ENCODE measurements around the gene NSRP1. TPM values are rescaled to one million over a fixed set of nuclear protein-coding genes. Genes with fewer than 3 reads are reported as not detected.

The NSRP1 gene
- total and polyA plus RNA-seq, 4 donors, result 12.9 to 29.2 (median 21.3) TPM

DNA sequence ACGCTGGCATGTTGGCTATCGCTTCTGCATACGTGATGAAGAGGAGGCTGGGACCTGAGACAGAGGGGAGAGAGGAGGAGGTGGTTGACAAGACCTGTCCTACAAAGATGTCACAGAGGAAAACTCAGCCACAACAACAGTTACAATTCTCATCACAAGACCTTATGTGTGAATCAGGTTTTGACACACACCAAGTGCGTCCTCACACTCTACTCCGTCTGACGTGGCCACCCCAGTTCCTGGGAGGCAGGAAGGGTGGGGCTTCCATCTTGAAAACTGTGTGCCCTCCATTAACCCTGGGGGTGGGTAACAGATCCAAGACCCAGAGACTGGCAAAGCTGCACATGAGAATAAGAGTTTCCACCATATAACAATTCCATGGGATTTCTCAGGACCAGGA, 94.8 kb downstream of the NSRP1 start:
- Histone ChIP-seq H3K27me3 (ENCODE audit: control insufficient read depth, insufficient read depth, low read length) (no peaks in the 10 kb centered on the region), H3K4me3 (ENCODE audit: low read depth, low read length) (no peak overlapping the region)
- WGBS (ENCODE audit: insufficient coverage), result 71% methylated on average over 5 of the region's 6 CpGs

GRCh38 chr17:30212750-30213149, 96.1 kb downstream of the NSRP1 start:
- no peak for DNase-seq (ENCODE audit: low read depth in 4 of 6, low spot score in 6 of 6)
- Histone ChIP-seq H3K4me1 (ENCODE audit: control insufficient read depth, insufficient read depth, low read length) (no peaks in the 10 kb centered on the region), H3K27me3 (ENCODE audit: control insufficient read depth, insufficient read depth, low read length) (no peaks in the 10 kb centered on the region), H3K27ac (ENCODE audit: low read depth, low read length) (no peak overlapping the region), H3K9me3 (ENCODE audit: control insufficient read depth, insufficient read depth, low read length) (no peaks in the 10 kb centered on the region), H3K4me3 (ENCODE audit: low read depth, low read length) (no peak overlapping the region), H3K36me3 (ENCODE audit: control insufficient read depth, insufficient read depth, low read length) (no peaks in the 10 kb centered on the region)
- 92% methylated on average over 11 of the region's 11 CpGs for WGBS (ENCODE audit: insufficient coverage)

More for the DNA sequence above, 94.8 kb downstream of the NSRP1 start:
- Histone ChIP-seq H3K4me1 (ENCODE audit: control insufficient read depth, insufficient read depth, low read length) (no peaks in the 10 kb centered on the region), H3K27ac (ENCODE audit: low read depth, low read length) (no peak overlapping the region), H3K36me3 (ENCODE audit: control insufficient read depth, insufficient read depth, low read length) (no peaks in the 10 kb centered on the region), H3K9me3 (ENCODE audit: control insufficient read depth, insufficient read depth, low read length) (no peaks in the 10 kb centered on the region)
- no peak for DNase-seq (ENCODE audit: low read depth in 4 of 6, low spot score in 6 of 6)

DNA sequence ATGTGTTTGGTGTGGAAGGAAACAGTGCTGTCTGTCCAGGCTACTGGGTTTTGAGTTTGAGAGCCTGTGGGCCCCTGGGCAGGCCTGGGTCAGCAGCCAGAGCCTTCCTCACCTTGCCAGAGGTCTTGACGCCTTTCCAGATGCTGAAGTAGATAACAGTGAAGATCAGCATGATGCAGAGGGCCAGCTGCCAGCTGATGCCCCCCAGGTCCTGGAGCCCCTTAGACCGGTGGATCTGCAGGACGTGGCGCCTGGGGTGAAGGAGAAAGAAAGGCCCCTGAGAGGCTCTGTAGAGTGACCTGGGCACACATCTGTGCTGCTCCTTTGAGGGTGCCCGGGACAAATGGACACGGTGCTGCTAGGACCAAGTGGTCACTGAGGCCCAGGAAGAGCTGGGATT, 100.4 kb downstream of the NSRP1 start:
- Histone ChIP-seq H3K4me3 (ENCODE audit: low read depth, low read length) (no peak overlapping the region), H3K36me3 (ENCODE audit: control insufficient read depth, insufficient read depth, low read length) (no peaks in the 10 kb centered on the region), H3K4me1 (ENCODE audit: control insufficient read depth, insufficient read depth, low read length) (no peaks in the 10 kb centered on the region), H3K9me3 (ENCODE audit: control insufficient read depth, insufficient read depth, low read length) (no peaks in the 10 kb centered on the region), H3K27ac (ENCODE audit: low read depth, low read length) (no peak overlapping the region), H3K27me3 (ENCODE audit: control insufficient read depth, insufficient read depth, low read length) (no peaks in the 10 kb centered on the region)
- 95% methylated on average over 6 of the region's 6 CpGs for WGBS (ENCODE audit: insufficient coverage)
- DNase-seq (ENCODE audit: low read depth in 4 of 6, low spot score in 6 of 6), result no peak

- no peak for DNase-seq (ENCODE audit: low read depth in 4 of 6, low spot score in 6 of 6)
- no peaks in the 10 kb centered on the region for H3K4me1 ChIP-seq (ENCODE audit: control insufficient read depth, insufficient read depth, low read length)
- H3K27me3 ChIP-seq (ENCODE audit: control insufficient read depth, insufficient read depth, low read length), result no peaks in the 10 kb centered on the region
- no peak overlapping the region for H3K4me3 ChIP-seq (ENCODE audit: low read depth, low read length)
- H3K36me3 ChIP-seq (ENCODE audit: control insufficient read depth, insufficient read depth, low read length), result no peaks in the 10 kb centered on the region
- WGBS (ENCODE audit: insufficient coverage), result 96% methylated on average over 10 of the region's 11 CpGs
- H3K9me3 ChIP-seq (ENCODE audit: control insufficient read depth, insufficient read depth, low read length), result no peaks in the 10 kb centered on the region
- no peak overlapping the region for H3K27ac ChIP-seq (ENCODE audit: low read depth, low read length)
Measured at GRCh38 chr17:30217746-30218245, 101.2 kb downstream of the NSRP1 start.

DNA sequence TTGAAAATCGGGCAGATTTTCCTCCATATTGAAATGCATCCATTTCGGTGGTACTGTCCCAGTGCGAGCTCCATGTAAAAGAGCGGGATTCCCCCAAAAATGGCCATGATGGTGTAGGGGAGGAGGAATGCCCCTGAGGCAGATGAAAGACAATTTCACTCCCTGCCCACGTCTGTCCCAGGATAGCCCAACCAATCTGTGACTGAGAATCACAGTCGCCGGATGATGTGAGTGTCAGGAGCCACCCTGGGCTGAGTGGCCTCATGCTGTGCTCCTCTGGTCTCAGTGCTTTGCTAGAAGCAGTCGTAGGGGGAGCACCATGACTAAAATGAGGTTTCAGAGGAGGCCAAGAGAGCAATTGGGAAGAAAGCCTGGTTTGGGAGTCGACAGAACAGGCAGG, 102.2 kb downstream of the NSRP1 start:
- H3K4me3 ChIP-seq (ENCODE audit: low read depth, low read length), result no peak overlapping the region
- H3K9me3 ChIP-seq (ENCODE audit: control insufficient read depth, insufficient read depth, low read length), result no peaks in the 10 kb centered on the region
- H3K27ac ChIP-seq (ENCODE audit: low read depth, low read length), result no peak overlapping the region
- no peaks in the 10 kb centered on the region for H3K4me1 ChIP-seq (ENCODE audit: control insufficient read depth, insufficient read depth, low read length)
- 78% methylated on average over 4 of the region's 9 CpGs for WGBS (ENCODE audit: insufficient coverage)
- no peaks in the 10 kb centered on the region for H3K27me3 ChIP-seq (ENCODE audit: control insufficient read depth, insufficient read depth, low read length)
- no peak for DNase-seq (ENCODE audit: low read depth in 4 of 6, low spot score in 6 of 6)
- H3K36me3 ChIP-seq (ENCODE audit: control insufficient read depth, insufficient read depth, low read length), result no peaks in the 10 kb centered on the region

DNA sequence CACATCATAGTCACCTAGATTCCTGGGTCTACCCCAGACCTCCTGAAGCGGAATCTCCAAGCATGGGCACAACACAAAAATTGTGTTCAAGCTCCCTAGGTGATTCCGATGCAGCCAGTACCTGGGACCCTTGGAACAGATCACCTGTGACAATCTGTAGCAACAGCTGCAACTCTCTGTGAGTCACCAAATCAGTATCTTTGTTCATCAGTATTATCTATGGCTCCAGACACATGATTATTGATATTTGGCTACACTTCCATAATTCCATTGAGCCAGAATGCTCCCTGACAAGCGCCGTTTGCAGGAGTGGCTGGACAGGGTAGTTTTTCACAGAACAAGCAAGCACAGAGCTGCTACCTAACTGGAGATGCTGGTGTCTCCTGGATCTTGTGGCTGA, 102.7 kb downstream of the NSRP1 start:
- Histone ChIP-seq H3K27ac (ENCODE audit: low read depth, low read length) (no peak overlapping the region), H3K27me3 (ENCODE audit: control insufficient read depth, insufficient read depth, low read length) (no peaks in the 10 kb centered on the region), H3K4me1 (ENCODE audit: control insufficient read depth, insufficient read depth, low read length) (no peaks in the 10 kb centered on the region), H3K4me3 (ENCODE audit: low read depth, low read length) (no peak overlapping the region), H3K36me3 (ENCODE audit: control insufficient read depth, insufficient read depth, low read length) (no peaks in the 10 kb centered on the region), H3K9me3 (ENCODE audit: control insufficient read depth, insufficient read depth, low read length) (no peaks in the 10 kb centered on the region)
- no peak for DNase-seq (ENCODE audit: low read depth in 4 of 6, low spot score in 6 of 6)
- WGBS (ENCODE audit: insufficient coverage), result 87% methylated on average over 4 of the region's 4 CpGs

DNA sequence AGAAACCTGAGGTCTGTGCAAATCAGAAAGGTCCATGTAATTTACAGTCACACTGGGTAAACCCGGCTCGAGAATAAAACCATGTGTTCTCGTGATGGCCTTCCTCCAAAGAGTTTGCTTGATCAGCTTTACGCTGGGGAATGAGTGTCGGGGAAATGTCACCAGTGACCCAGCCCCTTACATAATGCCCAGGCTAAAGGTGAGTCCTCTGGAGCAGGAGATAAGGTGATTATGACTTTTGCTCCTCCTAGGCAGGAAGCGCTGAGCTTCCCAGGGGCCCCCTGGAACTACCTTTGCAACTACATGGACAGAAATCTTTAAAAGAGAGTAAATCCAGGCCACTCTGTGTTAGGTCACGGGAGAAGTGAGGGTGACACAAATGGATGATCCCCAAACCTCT, 103.2 kb downstream of the NSRP1 start:
- no peak overlapping the region for H3K27ac ChIP-seq (ENCODE audit: low read depth, low read length)
- H3K27me3 ChIP-seq (ENCODE audit: control insufficient read depth, insufficient read depth, low read length), result no peaks in the 10 kb centered on the region
- H3K9me3 ChIP-seq (ENCODE audit: control insufficient read depth, insufficient read depth, low read length), result no peaks in the 10 kb centered on the region
- H3K4me1 ChIP-seq (ENCODE audit: control insufficient read depth, insufficient read depth, low read length), result no peaks in the 10 kb centered on the region
- H3K4me3 ChIP-seq (ENCODE audit: low read depth, low read length), result no peak overlapping the region
- H3K36me3 ChIP-seq (ENCODE audit: control insufficient read depth, insufficient read depth, low read length), result no peaks in the 10 kb centered on the region
- 86% methylated on average over 4 of the region's 7 CpGs for WGBS (ENCODE audit: insufficient coverage)
- no peak for DNase-seq (ENCODE audit: low read depth in 4 of 6, low spot score in 6 of 6)

GRCh38 chr17:30220414-30220813, 103.8 kb downstream of the NSRP1 start:
- no peaks in the 10 kb centered on the region for H3K4me1 ChIP-seq (ENCODE audit: control insufficient read depth, insufficient read depth, low read length)
- H3K27me3 ChIP-seq (ENCODE audit: control insufficient read depth, insufficient read depth, low read length), result no peaks in the 10 kb centered on the region
- no peak overlapping the region for H3K4me3 ChIP-seq (ENCODE audit: low read depth, low read length)
- no peaks in the 10 kb centered on the region for H3K36me3 ChIP-seq (ENCODE audit: control insufficient read depth, insufficient read depth, low read length)
- H3K9me3 ChIP-seq (ENCODE audit: control insufficient read depth, insufficient read depth, low read length), result no peaks in the 10 kb centered on the region
- no peak for DNase-seq (ENCODE audit: low read depth in 4 of 6, low spot score in 6 of 6)
- H3K27ac ChIP-seq (ENCODE audit: low read depth, low read length), result no peak overlapping the region
- 89% methylated on average over 3 of the region's 5 CpGs for WGBS (ENCODE audit: insufficient coverage)

DNA sequence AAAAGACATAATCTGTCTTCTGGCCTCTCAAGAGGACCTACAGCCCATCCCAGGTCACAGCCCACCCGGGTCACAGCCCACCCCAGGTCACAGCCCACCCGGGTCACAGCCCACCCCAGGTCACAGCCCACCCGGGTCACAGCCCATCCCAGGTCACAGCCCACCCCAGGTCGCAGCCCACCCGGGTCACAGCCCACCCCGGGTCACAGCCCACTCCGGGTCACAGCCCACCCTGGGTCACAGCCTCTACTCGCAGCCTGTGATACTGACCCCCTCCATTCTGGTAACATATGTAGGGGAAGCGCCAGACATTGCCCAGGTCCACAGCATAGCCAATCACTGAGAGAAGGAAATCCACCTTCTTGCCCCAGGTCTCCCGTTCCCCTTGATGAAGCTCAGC, 104.7 kb downstream of the NSRP1 start:
- DNase-seq (ENCODE audit: low read depth in 4 of 6, low spot score in 6 of 6), result no peak
- Histone ChIP-seq H3K4me3 (ENCODE audit: low read depth, low read length) (no peak overlapping the region), H3K27me3 (ENCODE audit: control insufficient read depth, insufficient read depth, low read length) (no peaks in the 10 kb centered on the region), H3K4me1 (ENCODE audit: control insufficient read depth, insufficient read depth, low read length) (no peaks in the 10 kb centered on the region), H3K27ac (ENCODE audit: low read depth, low read length) (no peak overlapping the region), H3K36me3 (ENCODE audit: control insufficient read depth, insufficient read depth, low read length) (no peaks in the 10 kb centered on the region), H3K9me3 (ENCODE audit: control insufficient read depth, insufficient read depth, low read length) (no peaks in the 10 kb centered on the region)
- WGBS (ENCODE audit: insufficient coverage), result 84% methylated on average over 3 of the region's 10 CpGs

DNA sequence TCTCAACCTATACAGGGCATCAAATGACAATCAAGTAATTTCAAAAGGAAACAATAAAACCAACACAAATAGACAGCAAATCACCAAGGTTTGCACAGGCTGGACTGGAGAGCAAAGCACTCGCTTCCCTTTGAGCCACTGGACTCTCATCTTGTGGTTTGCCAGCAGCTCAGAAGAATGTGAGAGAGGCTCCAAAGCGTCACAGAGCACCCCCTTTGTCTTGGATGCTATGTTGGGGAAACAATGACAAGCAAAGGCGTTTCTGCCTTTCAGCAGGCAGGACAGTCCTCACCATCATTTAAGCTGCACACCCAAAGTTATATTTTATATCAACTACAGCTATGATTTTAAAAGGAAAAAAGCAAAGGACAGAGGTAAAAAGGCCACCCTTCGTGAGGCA, 105.6 kb downstream of the NSRP1 start:
- Histone ChIP-seq H3K36me3 (ENCODE audit: control insufficient read depth, insufficient read depth, low read length) (no peaks in the 10 kb centered on the region), H3K4me1 (ENCODE audit: control insufficient read depth, insufficient read depth, low read length) (no peaks in the 10 kb centered on the region), H3K27me3 (ENCODE audit: control insufficient read depth, insufficient read depth, low read length) (no peaks in the 10 kb centered on the region), H3K9me3 (ENCODE audit: control insufficient read depth, insufficient read depth, low read length) (no peaks in the 10 kb centered on the region), H3K4me3 (ENCODE audit: low read depth, low read length) (no peak overlapping the region), H3K27ac (ENCODE audit: low read depth, low read length) (no peak overlapping the region)
- no peak for DNase-seq (ENCODE audit: low read depth in 4 of 6, low spot score in 6 of 6)
- 53% methylated on average over 3 of the region's 4 CpGs for WGBS (ENCODE audit: insufficient coverage)

Measured in spinal cord (tissue), 10 donors.